GM18499 (cell line): ENCODE data around the gene GNG3.

Experiments
- ATAC-seq: cut with Tn5 transposase; IDR thresholded peaks from one replicate; pipeline ENCODE4 v1.9.1; 2021; ENCODE audit warnings: moderate number of reproducible peaks; ENCODE audit not compliant: insufficient read depth, unreplicated experiment

Gene GNG3

DNA sequence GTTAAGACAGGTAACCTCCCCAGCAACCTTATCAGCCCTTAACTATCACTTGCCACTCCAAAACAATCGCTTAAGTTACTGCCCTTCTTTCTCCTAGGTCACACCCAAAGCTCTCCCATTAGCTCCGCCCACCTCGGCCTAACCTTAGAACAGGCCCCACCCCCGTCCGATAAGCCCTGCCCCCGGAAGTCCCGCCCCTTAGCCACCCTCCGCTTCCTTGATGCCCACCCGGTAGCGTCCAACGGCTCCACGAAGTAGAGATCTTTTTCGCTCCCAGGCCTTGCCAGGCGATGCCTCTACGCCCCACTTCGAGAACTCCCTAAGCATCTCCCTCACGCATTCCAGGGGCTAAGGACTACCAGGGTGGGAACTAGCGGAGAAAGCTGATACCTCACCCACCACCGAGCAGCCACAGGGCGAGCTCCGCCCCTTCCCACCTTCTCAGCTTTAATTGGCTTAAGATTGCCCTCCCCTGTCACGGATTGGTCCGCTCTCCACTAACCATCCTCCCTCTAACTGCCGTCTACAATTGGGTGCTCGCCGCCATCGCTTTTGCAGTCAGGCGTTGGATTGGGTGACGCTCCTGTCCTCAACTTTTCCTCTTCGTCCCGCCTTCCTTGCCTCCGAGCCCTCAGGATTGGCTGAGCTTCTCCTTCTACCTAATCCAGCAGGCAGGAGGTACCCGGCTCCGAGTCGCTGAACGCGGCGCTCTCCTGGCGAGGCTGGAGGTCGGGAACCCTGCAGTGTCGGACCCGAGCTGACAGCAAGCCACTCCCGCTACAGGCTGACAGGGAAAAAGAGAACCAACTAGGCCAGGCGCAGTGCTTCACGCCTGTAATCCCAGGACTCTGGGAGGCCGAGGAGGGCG is 46.5 kb downstream of the GNG3 start, which contains the start of gene ZBTB3:
ZBTB3 (minus strand) TSS at position 425 of the 868 bp plus-strand sequence. CDS start 496 bp downstream, outside the sequence.
- ATAC-seq, result peak; percentile 87

DNA sequence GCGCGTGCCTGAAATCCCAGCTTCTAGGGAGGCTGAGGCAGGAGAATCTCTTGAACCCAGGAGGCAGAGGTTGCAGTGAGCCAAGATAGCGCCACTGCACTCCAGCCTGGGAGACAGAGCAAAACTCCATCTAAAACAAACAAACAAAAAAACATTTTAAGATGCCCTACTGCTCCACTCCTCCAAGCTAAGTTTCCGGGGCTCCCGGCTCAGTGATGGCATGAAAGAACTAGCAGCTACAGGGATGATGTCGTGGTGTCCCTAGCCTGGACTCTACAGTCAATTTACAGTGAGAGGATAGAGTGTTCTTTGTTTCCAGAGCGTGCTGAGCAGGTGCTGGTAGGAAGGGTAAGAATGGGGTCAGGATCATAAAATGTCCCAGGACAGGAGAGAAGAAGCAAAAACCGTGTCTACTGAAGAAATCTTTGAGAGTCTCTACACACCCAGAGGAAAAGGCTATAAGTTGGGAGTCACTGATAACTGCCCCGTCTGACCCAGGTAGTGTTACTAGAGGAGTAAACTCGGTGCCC is 47.7 kb downstream of the GNG3 start:
- ATAC-seq, result no peak

DNA sequence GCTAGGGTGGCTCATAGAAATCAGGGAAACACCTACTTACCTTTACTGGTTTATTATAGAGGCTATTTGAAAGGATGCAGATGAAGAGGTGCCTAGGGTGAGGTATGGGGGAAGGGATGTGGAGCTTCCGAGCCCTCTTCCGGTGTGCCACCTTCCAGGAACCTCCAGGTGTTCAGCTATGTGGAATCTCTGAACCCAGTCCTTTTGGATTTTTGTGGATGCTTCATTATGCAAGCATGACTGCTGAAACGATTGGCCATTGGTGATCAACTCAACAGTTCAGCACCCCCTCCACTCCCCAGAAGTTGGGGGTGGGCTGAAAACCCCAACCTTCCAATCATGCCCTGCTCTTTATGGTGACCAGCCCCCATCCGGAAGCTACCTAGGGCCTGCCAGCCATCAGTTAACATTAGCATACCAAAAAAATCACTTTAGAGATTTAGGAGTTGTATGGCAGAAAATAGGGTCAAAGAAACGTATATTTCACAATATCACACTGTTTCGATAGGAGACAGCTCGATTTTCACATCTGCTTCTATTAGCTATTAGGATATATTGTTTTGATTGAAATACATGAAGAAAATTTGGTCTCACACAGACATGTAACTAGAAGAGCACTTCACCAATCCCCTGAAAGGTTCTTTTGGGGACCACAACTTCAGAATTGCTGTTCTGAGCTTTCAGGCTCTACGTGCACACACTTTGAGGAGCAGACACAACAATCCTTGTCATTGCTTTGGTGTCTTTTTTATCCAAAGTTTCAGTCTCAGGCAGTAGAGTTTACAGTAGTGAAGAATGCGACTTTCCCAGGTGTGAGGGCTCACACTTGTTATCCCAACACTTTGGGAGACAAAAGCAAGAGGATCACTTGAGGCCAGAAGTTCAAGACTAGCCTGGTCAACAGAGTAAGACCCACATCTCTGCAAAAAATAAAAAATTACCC is 50.6 kb downstream of the GNG3 start:
- no peak for ATAC-seq
